ENCODE data around the gene PRRC1.

GRCh38 chr5:127506616-127507015, 10.8 kb upstream of the PRRC1 start:
- TF ChIP-seq POLR2A (IDR thresholded peaks at IDR 0.05) (no peak), POLR2AphosphoS5 (IDR thresholded peaks at IDR 0.05; ENCODE audit: insufficient read depth in 1 of 2, low read depth in 1 of 2) (no peak), CTCF (IDR thresholded peaks at IDR 0.05) (no peak)

Data from vagina (tissue), 2 donors.